Spleen (tissue), 11 donors: ENCODE data around the gene ACTG1. TPM values are rescaled to one million over a fixed set of nuclear protein-coding genes. Genes with fewer than 3 reads are reported as not detected.

Source experiments
- DNase-seq: peaks from one replicate; pipeline ENCODE4 v3.0.0-alpha.2; 2020
- H3K27ac ChIP-seq, 8 donors: fragments of 200-600 bp; sonication (generic) in 7 of 8; 1 replicate in 4 of 8; 2 replicates in 4 of 8; pipeline versions ENCODE4 v1.5.0 to v1.8.0; 2016 to 2021; ENCODE audit warnings: inconsistent platforms in 4 of 8, mild to moderate bottlenecking in 4 of 8, moderate library complexity in 1 of 8
- H3K27me3 ChIP-seq, 7 donors: fragments of 200-600 bp; sonication (generic) in 6 of 7; replicated peaks in 1 of 7; 1 replicate in 4 of 7; 2 replicates in 3 of 7; pipeline versions ENCODE4 v1.5.0 to v1.8.0; 2016 to 2021; ENCODE audit warnings: inconsistent platforms in 3 of 7, mild to moderate bottlenecking in 1 of 7
- H3K36me3 ChIP-seq, 6 donors: fragments of 200-600 bp; sonication (generic) in 5 of 6; 1 replicate in 4 of 6; 2 replicates in 2 of 6; pipeline versions ENCODE4 v1.5.0 to v1.8.0; 2016 to 2021; ENCODE audit warnings: inconsistent platforms in 2 of 6
- H3K4me1 ChIP-seq, 6 donors: fragments of 200-600 bp; sonication (generic) in 5 of 6; 1 replicate in 3 of 6; 2 replicates in 3 of 6; pipeline versions ENCODE4 v1.5.0 to v1.8.0; 2016 to 2021; ENCODE audit warnings: inconsistent platforms in 3 of 6
- H3K4me3 ChIP-seq, 8 donors: fragments of 200-600 bp; sonication (generic) in 7 of 8; 1 replicate in 4 of 8; 2 replicates in 4 of 8; pipeline versions ENCODE4 v1.5.0 to v1.8.0; 2016 to 2021; ENCODE audit warnings: inconsistent platforms in 4 of 8, mild to moderate bottlenecking in 4 of 8, moderate library complexity in 2 of 8
- H3K9me3 ChIP-seq, 8 donors: fragments of 200-600 bp; sonication (generic) in 7 of 8; 1 replicate in 4 of 8; 2 replicates in 4 of 8; pipeline versions ENCODE4 v1.5.0 to v1.8.0; 2016 to 2021; ENCODE audit warnings: inconsistent platforms in 4 of 8
- CTCF ChIP-seq, 11 experiments: fragments of 200-600 bp in 7 of 11; fragments of 450-650 bp in 4 of 11; sonication (generic) in 4 of 11; IDR thresholded peaks in 8 of 11; conservative IDR thresholded peaks in 3 of 11; 1 replicate in 7 of 11; 2 replicates in 4 of 11; pipeline versions ENCODE4 v1.4.0 to v1.8.0; 2016 to 2021; ENCODE audit warnings: antibody characterized with exemption in 11 of 11, inconsistent platforms in 4 of 11, mild to moderate bottlenecking in 1 of 11
- POLR2A ChIP-seq, 3 donors: fragments of 450-650 bp; IDR thresholded peaks; one replicate each; pipeline ENCODE4 v1.5.1; 2017; ENCODE audit warnings: antibody characterized with exemption in 3 of 3, mild to moderate bottlenecking in 1 of 3
- POLR2AphosphoS5 ChIP-seq, 3 donors: sonication (generic); formaldehyde crosslinking; IDR thresholded peaks; one replicate each; pipeline ENCODE4 v1.5.1; 2017; ENCODE audit warnings: antibody characterized with exemption in 3 of 3
- WGBS, 5 donors: extraction: QIAGEN DNeasy Blood & Tissue Kit in 3 of 5; methylation state at CpG; one replicate each; pipeline versions ENCODE4 v1.1.5 to v1.1.7; 2013 to 2018; 5-methylcytosine and 5-hydroxymethylcytosine counted together
- intact Hi-C: fragments of 100-400 bp; cut with DNase I; formaldehyde crosslinking; loops from one replicate; pipeline ENCODE4 v1.15.0; 2023; ENCODE audit warnings: low total_unique reads
- polyA plus RNA-seq, 3 donors: library from polyadenylated mRNA; stranded (reverse); fragments of 200-250 nt; gene quantifications; one replicate each; pipeline ENCODE4 v1.2.1, GENCODE V29; 2013
- total RNA-seq, 7 donors: library from RNA; depleted of rRNA in 3 of 7; stranded (reverse); fragments of >200 nt in 3 of 7; fragmentation: NEBNext Ultra II Directional in 4 of 7; extraction: Animal tissue kit (Norgen Biotek cat#: 25700) in 4 of 7; gene quantifications; one replicate each; pipeline versions ENCODE4 v1.1.0 to v1.2.1, GENCODE V29; 2016 to 2021
- donor health status: healthy with polysubstance abuse.
- donor health status: DM: no; HTN: no; CAD: no; lungs with moderate emphysema.
- donor health status: DM: no; HTN: no; CAD: no.
- donor health status: Bipolar disorder and iron deficiency.
- donor health status: healthy.
- donor health status: DM: no; HTN: no; CAD: no.
- donor health status: DM: yes; HTN: yes; CAD: no.

ACTG1 gene
- total and polyA plus RNA-seq, 10 donors = 1,119 to 6,270 (median 2,106) TPM

- no peak for DNase-seq
- intact Hi-C loops = no loop called here
- WGBS, 5 donors = 86 to 95% (median 87%) methylated on average over 17 to 33 of the region's 33 CpGs
Observed at GRCh38 chr17:81462506-81463125, 50.0 kb downstream of the ACTG1 start.

GRCh38 chr17:81461607-81462500 is 50.7 kb downstream of the ACTG1 start:
- H3K4me3 ChIP-seq = peak overlapping the region in 4 of 8 donors; percentile 9 to 46 (median 16)
- peaks cover 0 to 60% (median 31%) of the 10 kb centered on the region in 6 donors for H3K4me1 ChIP-seq
- intact Hi-C loops = no loop called here
- WGBS, 5 donors = 77 to 92% (median 79%) methylated on average over 45 to 50 of the region's 50 CpGs
- no peaks in the 10 kb centered on the region for H3K27me3 ChIP-seq
- peak overlapping the region in 6 of 8 donors; percentile 20 to 75 (median 41) for H3K27ac ChIP-seq
- H3K9me3 ChIP-seq = no peaks in the 10 kb centered on the region
- DNase-seq = no peak
- H3K36me3 ChIP-seq = peaks cover 0 to 47% (median 0%) of the 10 kb centered on the region in 6 donors
- TF ChIP-seq CTCF (IDR thresholded peaks at IDR 0.05 in 8 of 11, conservative IDR thresholded peaks at IDR 0.05 in 3 of 11) (no peak), POLR2AphosphoS5 (IDR thresholded peaks at IDR 0.05) (peak in 2 of 3 donors; percentile 64 to 78), POLR2A (IDR thresholded peaks at IDR 0.05) (no peak)

More at GRCh38 chr17:81462506-81463125, 50.0 kb downstream of the ACTG1 start:
- no peak overlapping the region for H3K27ac ChIP-seq
- peaks cover 0 to 53% (median 0%) of the 10 kb centered on the region in 6 donors for H3K36me3 ChIP-seq
- H3K4me3 ChIP-seq = no peak overlapping the region
- H3K9me3 ChIP-seq = no peaks in the 10 kb centered on the region
- TF ChIP-seq POLR2AphosphoS5 (IDR thresholded peaks at IDR 0.05) (no peak), CTCF (IDR thresholded peaks at IDR 0.05 in 8 of 11, conservative IDR thresholded peaks at IDR 0.05 in 3 of 11) (no peak), POLR2A (IDR thresholded peaks at IDR 0.05) (no peak)
- H3K27me3 ChIP-seq = no peaks in the 10 kb centered on the region
- H3K4me1 ChIP-seq = peaks cover 0 to 62% (median 32%) of the 10 kb centered on the region in 6 donors

GRCh38 chr17:81460856-81461460 is 51.6 kb downstream of the ACTG1 start:
- DNase-seq = peak; percentile 91
- Histone ChIP-seq H3K27me3 (peaks cover 0 to 7% (median 0%) of the 10 kb centered on the region in 7 donors), H3K9me3 (no peaks in the 10 kb centered on the region), H3K4me3 (peak overlapping the region in 4 of 8 donors; percentile 9 to 46 (median 16)), H3K4me1 (peaks cover 0 to 61% (median 34%) of the 10 kb centered on the region in 6 donors), H3K36me3 (peaks cover 0 to 47% (median 0%) of the 10 kb centered on the region in 6 donors), H3K27ac (peak overlapping the region in 6 of 8 donors; percentile 20 to 75 (median 41))
- TF ChIP-seq POLR2A (IDR thresholded peaks at IDR 0.05) (no peak), POLR2AphosphoS5 (IDR thresholded peaks at IDR 0.05) (no peak), CTCF (IDR thresholded peaks at IDR 0.05 in 8 of 11, conservative IDR thresholded peaks at IDR 0.05 in 3 of 11) (no peak)
- WGBS, 5 donors = 40 to 65% (median 53%) methylated on average over 34 to 43 of the region's 43 CpGs
- intact Hi-C loops = no loop called here

Other genes starting within 250 kb of the ACTG1 start
- gene SLC38A10, start 217.5 kb downstream of the ACTG1 start, total RNA-seq = 100 to 1,000 TPM in 1 of 7 donors, 10 to 100 TPM in 6; 82.8 to 112 (median 95.0) TPM
- 10 to 100 TPM; 54.9 to 85.1 (median 71.4) TPM for gene SLC38A10, start 217.5 kb downstream of the ACTG1 start, polyA plus RNA-seq
- 10 to 100 TPM in 6 of 7 donors, 1 to 10 TPM in 1; 8.7 to 20.3 (median 14.9) TPM for gene BAHCC1, start 117.3 kb downstream of the ACTG1 start, total RNA-seq
- 10 to 100 TPM in 1 of 3 donors, 1 to 10 TPM in 2; 1.7 to 10.2 (median 2.0) TPM for gene BAHCC1, start 117.3 kb downstream of the ACTG1 start, polyA plus RNA-seq
- gene FSCN2, start 15.6 kb upstream of the ACTG1 start, total RNA-seq = 1 to 10 TPM; 1.2 to 4.0 (median 2.8) TPM
- gene FSCN2, start 15.6 kb upstream of the ACTG1 start, polyA plus RNA-seq = 1 to 10 TPM in 1 of 3 donors, under 1 TPM in 2; 0.41 to 2.6 (median 0.76) TPM
- gene FAAP100, start 39.6 kb upstream of the ACTG1 start, total RNA-seq = 10 to 100 TPM; 36.8 to 59.2 (median 50.2) TPM
- 10 to 100 TPM; 32.2 to 77.2 (median 52.0) TPM for gene FAAP100, start 39.6 kb upstream of the ACTG1 start, polyA plus RNA-seq
- gene NPLOC4, start 124.3 kb upstream of the ACTG1 start, total RNA-seq = 100 to 1,000 TPM in 4 of 7 donors, 10 to 100 TPM in 3; 68.8 to 130 (median 101) TPM
- 10 to 100 TPM; 19.3 to 42.8 (median 32.2) TPM for gene NPLOC4, start 124.3 kb upstream of the ACTG1 start, polyA plus RNA-seq
- 1 to 10 TPM in 3 of 7 donors, under 1 TPM in 2, not detected in 2; 0.37 to 1.4 (median 1.1) TPM for gene TSPAN10, start 124.4 kb upstream of the ACTG1 start, total RNA-seq
- gene TSPAN10, start 124.4 kb upstream of the ACTG1 start, polyA plus RNA-seq = 1 to 10 TPM in 2 of 3 donors, under 1 TPM in 1; 0.83 to 3.0 (median 2.9) TPM
- 10 to 100 TPM in 6 of 7 donors, 1 to 10 TPM in 1; 6.7 to 26.8 (median 16.4) TPM for gene PDE6G, start 143.7 kb upstream of the ACTG1 start, total RNA-seq
- gene PDE6G, start 143.7 kb upstream of the ACTG1 start, polyA plus RNA-seq = 10 to 100 TPM; 17.8 to 27.0 (median 25.8) TPM
- 10 to 100 TPM; 29.4 to 53.8 (median 32.1) TPM for gene OXLD1, start 153.8 kb upstream of the ACTG1 start, total RNA-seq
- 100 to 1,000 TPM; 102 to 110 (median 106) TPM for gene OXLD1, start 153.8 kb upstream of the ACTG1 start, polyA plus RNA-seq
- gene CCDC137, start 153.9 kb upstream of the ACTG1 start, total RNA-seq = 10 to 100 TPM; 10.7 to 24.2 (median 19.0) TPM
- gene CCDC137, start 153.9 kb upstream of the ACTG1 start, polyA plus RNA-seq = 10 to 100 TPM; 20.7 to 40.1 (median 21.4) TPM
- gene ARL16, start 171.0 kb upstream of the ACTG1 start, total RNA-seq = 10 to 100 TPM; 22.5 to 36.6 (median 29.1) TPM
- gene ARL16, start 171.0 kb upstream of the ACTG1 start, polyA plus RNA-seq = 10 to 100 TPM; 56.0 to 93.5 (median 79.8) TPM
- gene HGS, start 171.2 kb upstream of the ACTG1 start, total RNA-seq = 100 to 1,000 TPM in 4 of 7 donors, 10 to 100 TPM in 3; 62.3 to 134 (median 106) TPM
- gene HGS, start 171.2 kb upstream of the ACTG1 start, polyA plus RNA-seq = 100 to 1,000 TPM in 2 of 3 donors, 10 to 100 TPM in 1; 61.3 to 133 (median 119) TPM
- 10 to 100 TPM; 36.2 to 68.5 (median 43.2) TPM for gene MRPL12, start 190.6 kb upstream of the ACTG1 start, total RNA-seq
- 100 to 1,000 TPM in 2 of 3 donors, 10 to 100 TPM in 1; 71.7 to 160 (median 121) TPM for gene MRPL12, start 190.6 kb upstream of the ACTG1 start, polyA plus RNA-seq
- gene SLC25A10, start 199.5 kb upstream of the ACTG1 start, total RNA-seq = 1 to 10 TPM; 2.9 to 7.5 (median 3.7) TPM
- gene SLC25A10, start 199.5 kb upstream of the ACTG1 start, polyA plus RNA-seq = 1 to 10 TPM; 4.7 to 7.7 (median 6.9) TPM